Testis (tissue), 2 donors: Measurements from ENCODE around the gene VENTX.

Experiments used
- CTCF ChIP-seq, 3 experiments: fragments of 450-650 bp in 2 of 3; fragments of 200-600 bp in 1 of 3; sonication (generic) in 1 of 3; IDR thresholded peaks; one replicate each; pipeline ENCODE4 v1.5.1; 2016 to 2019; ENCODE audit warnings: antibody characterized with exemption in 3 of 3, mild to moderate bottlenecking in 2 of 3, moderate library complexity in 1 of 3
- POLR2A ChIP-seq: fragments of 450-650 bp; IDR thresholded peaks from one replicate; pipeline ENCODE4 v1.6.1; 2017; ENCODE audit warnings: antibody characterized with exemption, mild to moderate bottlenecking, moderate library complexity

DNA sequence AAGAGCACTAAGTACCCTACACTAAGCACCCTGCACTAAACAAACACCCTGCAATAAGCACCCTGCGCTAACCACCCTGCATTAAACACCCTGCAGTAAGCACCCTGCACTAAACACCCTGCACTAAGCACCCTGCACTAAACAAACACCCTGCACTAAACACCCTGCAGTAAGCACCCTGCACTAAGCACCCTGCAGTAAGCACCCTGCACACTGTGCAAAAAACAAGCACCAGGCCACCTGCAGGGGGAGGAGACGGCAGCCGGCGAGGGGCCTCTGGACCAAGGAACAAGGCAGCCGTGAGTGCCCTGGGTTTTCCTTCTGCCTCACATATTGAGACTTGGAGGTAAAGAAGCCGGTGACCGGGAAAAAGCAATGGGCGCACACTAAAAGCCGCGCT is 47.4 kb upstream of the VENTX start:
- no peak for TF ChIP-seq CTCF (IDR thresholded peaks at IDR 0.05)
- TF ChIP-seq POLR2A: no peak
